ENCODE data around the gene FRMD1.

DNA sequence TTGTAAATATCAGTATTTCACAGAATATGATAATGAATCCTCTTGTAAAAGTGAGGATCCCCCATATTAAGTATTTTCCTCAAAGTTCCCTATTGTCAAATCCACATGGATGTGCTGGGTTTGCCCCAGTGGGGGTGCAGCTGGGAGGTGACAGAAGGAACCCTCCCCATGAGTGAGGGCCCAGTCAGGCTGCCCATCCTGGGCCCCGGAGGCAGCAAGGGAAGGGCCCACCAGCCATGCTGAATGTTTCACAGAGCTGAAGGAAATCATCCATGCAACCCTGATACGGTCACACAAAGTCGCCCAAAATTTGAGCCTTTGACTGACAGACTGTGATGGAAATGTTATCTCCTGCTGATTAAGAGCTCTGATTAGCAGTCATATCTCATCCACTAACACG lies 39.7 kb downstream of the FRMD1 start:
- TF ChIP-seq, protein P1, sequence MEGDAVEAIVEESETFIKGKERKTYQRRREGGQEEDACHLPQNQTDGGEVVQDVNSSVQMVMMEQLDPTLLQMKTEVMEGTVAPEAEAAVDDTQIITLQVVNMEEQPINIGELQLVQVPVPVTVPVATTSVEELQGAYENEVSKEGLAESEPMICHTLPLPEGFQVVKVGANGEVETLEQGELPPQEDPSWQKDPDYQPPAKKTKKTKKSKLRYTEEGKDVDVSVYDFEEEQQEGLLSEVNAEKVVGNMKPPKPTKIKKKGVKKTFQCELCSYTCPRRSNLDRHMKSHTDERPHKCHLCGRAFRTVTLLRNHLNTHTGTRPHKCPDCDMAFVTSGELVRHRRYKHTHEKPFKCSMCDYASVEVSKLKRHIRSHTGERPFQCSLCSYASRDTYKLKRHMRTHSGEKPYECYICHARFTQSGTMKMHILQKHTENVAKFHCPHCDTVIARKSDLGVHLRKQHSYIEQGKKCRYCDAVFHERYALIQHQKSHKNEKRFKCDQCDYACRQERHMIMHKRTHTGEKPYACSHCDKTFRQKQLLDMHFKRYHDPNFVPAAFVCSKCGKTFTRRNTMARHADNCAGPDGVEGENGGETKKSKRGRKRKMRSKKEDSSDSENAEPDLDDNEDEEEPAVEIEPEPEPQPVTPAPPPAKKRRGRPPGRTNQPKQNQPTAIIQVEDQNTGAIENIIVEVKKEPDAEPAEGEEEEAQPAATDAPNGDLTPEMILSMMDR (IDR thresholded peaks at IDR 0.05), result no peak
- TF ChIP-seq ZNF121 (CRISPR knock-in tag; IDR thresholded peaks at IDR 0.05) (no peak), ZBTB21 (CRISPR knock-in tag; IDR thresholded peaks at IDR 0.05; ENCODE audit: borderline replicate concordance) (no peak)
